Bronchial epithelial cell (primary cell): ENCODE data around the gene PIH1D2. TPM values are rescaled to one million over a fixed set of nuclear protein-coding genes. Genes with fewer than 3 reads are reported as not detected.
"Not testable (repeated sequence)": the region's sequence is repeated elsewhere in the genome, so short reads cannot be mapped to it uniquely, and the experiment has no call there.

Experiments
- DNase-seq: peaks from one replicate; pipeline ENCODE4 v3.0.0-alpha.2; 2010; ENCODE audit warnings: low read depth
- FAIRE-seq: peaks from 2 replicates; lab custom pipeline; 2011; peaks lifted over from hg19 to GRCh38; lab: Jason Lieb, UNC
- H3K27me3 ChIP-seq: 2 replicates; pipeline ENCODE4 v1.5.1; 2011; ENCODE audit warnings: low read length; ENCODE audit not compliant: control insufficient read depth, insufficient read depth
- H3K36me3 ChIP-seq: 2 replicates; pipeline ENCODE4 v1.5.1; 2011; ENCODE audit warnings: low read length; ENCODE audit not compliant: control insufficient read depth, insufficient read depth
- H3K4me3 ChIP-seq: 2 replicates; pipeline ENCODE4 v1.5.1; 2011; ENCODE audit warnings: mild to moderate bottlenecking, low read depth, low read length, control low read depth
- total RNA-seq: library from RNA; depleted of rRNA; stranded (reverse); fragments of >200 nt; gene quantifications from 2 replicates; pipeline ENCODE4 v1.2.1, GENCODE V29; 2014
- TF ChIP-seq, protein P1 (sequence below): IDR thresholded peaks from 2 replicates; pipeline ENCODE4 v1.5.1; 2011; ENCODE audit warnings: mild to moderate bottlenecking, moderate library complexity, low read length, control low read depth, inconsistent platforms; ENCODE audit not compliant: insufficient read depth, severe bottlenecking

The PIH1D2 gene
- total RNA-seq, 1 donor from 2014 or later = 0.53 TPM

DNA sequence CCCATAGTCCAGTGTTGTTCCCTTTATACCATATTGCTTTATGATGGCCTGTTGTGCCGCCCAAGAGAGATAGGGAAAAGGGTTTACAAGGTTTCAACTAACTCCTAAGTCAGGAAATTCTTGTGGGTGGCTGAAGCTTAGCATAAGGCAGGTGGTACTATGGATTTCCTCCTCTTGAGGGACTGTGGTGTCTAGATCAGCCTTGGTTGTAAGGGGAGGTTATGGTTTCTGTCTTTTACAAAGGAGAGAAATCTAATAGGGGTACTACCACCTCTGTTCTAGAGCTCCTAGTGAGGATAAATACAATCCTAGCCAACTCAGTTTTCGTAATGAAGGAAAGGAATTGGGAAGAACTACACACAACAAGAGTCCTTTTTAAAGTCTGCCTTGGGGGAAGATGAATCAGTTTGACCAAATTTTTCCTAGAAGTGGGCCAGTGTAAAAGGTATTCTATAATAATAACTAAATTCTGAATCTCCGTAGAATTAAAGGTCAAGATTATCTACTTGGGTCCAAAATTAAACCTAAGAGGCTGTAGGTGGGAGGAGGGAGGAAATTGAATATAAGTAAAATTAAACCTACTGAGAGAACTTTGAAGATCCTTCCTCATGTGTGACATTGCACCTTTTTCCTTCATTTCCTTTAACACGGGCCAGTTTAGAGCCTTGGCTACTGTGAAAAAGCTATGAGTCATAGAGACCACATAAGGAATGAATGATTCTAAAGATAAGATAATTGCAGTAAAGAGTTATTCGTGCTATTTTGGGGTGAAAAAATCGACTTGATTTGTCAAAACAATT, 31.5 kb downstream of the PIH1D2 start:
- no peak for FAIRE-seq
- Histone ChIP-seq H3K4me3 (no peak overlapping the region), H3K36me3 (peaks cover 4% of the 10 kb centered on the region), H3K27me3 (no peaks in the 10 kb centered on the region)
- TF ChIP-seq, protein P1, sequence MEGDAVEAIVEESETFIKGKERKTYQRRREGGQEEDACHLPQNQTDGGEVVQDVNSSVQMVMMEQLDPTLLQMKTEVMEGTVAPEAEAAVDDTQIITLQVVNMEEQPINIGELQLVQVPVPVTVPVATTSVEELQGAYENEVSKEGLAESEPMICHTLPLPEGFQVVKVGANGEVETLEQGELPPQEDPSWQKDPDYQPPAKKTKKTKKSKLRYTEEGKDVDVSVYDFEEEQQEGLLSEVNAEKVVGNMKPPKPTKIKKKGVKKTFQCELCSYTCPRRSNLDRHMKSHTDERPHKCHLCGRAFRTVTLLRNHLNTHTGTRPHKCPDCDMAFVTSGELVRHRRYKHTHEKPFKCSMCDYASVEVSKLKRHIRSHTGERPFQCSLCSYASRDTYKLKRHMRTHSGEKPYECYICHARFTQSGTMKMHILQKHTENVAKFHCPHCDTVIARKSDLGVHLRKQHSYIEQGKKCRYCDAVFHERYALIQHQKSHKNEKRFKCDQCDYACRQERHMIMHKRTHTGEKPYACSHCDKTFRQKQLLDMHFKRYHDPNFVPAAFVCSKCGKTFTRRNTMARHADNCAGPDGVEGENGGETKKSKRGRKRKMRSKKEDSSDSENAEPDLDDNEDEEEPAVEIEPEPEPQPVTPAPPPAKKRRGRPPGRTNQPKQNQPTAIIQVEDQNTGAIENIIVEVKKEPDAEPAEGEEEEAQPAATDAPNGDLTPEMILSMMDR = no peak
- DNase-seq = peak; percentile 35

DNA sequence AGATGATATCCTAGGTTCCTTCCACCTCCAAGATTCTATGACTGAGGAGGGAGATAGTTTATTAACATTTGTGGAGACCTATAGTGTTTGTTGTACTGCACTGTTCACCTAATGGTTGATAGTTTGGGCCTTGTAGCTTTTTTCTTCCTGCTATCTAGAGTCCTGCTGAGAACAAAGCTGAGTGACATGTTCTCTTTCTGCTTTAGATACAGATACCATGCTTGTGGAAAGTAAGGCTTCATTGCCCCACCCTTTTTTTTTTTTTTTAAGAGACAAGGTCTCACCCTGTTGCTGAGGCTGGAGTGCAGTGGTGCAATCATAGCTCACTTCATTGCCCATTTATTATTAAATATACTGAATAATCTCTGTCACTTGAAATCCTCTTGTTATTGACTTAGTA, 36.3 kb downstream of the PIH1D2 start:
- FAIRE-seq (no peak), DNase-seq (no peak)
- H3K36me3 ChIP-seq = peaks cover 8% of the 10 kb centered on the region
- TF ChIP-seq, protein P1 = no peak
- H3K27me3 ChIP-seq = no peaks in the 10 kb centered on the region
- no peak overlapping the region for H3K4me3 ChIP-seq

DNA sequence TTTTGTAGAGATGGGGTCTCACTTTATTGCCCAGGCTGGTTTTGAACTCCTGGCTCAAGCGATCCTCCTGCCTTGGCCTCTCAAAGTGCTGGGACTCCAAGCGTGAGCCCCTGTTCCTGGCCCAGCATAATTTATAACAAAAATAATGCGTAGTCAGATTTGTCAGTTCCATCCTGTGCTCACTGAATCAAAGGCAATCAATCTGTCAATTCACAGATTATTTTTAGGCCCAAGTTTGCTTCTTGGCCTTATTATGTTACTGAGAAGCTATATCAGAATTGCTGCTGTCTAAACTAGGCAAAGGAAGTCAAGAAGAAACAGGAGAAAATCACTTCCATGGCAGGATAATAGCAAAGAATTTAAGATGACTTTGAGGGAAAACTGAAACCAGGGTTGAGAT, 39.9 kb downstream of the PIH1D2 start:
- Histone ChIP-seq H3K27me3 (no peaks in the 10 kb centered on the region), H3K4me3 (no peak overlapping the region), H3K36me3 (peaks cover 13% of the 10 kb centered on the region)
- DNase-seq (no peak), FAIRE-seq (no peak)
- TF ChIP-seq, protein P1 = no peak

DNA sequence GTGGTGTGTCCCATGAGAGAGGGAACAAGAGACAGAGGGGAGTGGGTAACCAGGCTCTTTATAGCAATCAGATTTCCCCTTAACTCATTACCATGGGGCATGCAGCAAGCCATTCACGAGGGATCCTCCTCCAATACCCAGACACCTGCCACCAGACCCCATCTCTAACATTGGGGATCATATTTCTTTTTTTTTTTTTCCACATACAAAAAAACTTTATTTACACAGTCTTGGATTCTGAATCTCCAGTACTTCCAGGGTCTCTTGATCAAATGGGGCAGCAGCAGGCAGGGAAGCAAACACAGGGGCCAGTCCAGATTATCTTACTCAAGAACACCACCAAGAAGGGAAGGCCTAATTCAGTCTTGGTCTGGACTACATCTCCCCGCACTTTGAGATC, 44.4 kb downstream of the PIH1D2 start:
- Histone ChIP-seq H3K36me3 (peaks cover 13% of the 10 kb centered on the region), H3K27me3 (no peaks in the 10 kb centered on the region), H3K4me3 (no peak overlapping the region)
- TF ChIP-seq, protein P1 = no peak
- DNase-seq = no peak
- no peak for FAIRE-seq

DNA sequence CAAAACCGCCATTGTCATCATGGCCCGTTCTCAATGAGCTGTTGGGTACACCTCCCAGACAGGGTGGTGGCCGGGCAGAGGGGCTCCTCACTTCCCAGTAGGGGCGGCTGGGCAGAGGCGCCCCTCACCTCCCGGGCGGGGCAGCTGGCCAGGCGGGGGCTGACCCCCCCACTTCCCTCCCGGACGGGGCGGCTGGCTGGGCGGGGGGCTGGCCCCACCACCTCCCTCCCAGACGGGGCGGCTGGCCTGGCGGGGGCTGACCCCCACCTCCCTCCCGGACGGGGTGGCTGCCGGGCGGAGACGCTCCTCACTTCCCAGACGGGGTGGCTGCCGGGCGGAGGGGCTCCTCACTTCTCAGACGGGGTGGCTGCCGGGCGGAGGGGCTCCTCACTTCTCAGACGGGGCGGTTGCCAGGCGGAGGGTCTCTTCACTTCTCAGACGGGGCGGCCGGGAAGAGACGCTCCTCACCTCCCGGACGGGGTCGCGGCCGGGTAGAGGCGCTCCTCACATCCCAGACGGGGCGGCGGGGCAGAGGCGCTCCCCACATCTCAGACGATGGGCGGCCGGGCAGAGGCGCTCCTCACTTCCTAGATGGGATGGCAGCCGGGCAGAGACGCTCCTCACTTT, 46.9 kb downstream of the PIH1D2 start:
- not testable (repeated sequence) for H3K27me3 ChIP-seq, DNase-seq, FAIRE-seq, H3K4me3 ChIP-seq, H3K36me3 ChIP-seq

DNA sequence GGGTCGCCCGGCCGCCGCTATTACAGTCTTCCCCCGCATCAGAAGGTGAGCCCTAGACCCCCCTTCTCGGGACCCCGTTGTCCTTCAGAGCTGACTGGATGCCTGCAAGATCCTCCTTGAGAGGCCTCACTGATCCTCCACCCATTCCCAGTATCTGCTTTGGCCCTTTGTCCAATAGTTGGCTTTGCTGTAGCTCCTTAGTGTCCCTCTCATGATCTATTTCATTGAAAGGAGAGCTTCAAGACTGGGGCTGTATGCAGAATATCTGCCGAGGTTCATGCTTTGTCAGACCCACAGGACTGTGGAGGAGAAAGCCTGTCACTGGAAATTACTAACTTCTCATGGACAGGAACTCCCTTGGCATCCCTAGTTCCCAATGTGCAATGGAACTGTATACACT, 48.1 kb downstream of the PIH1D2 start:
- Histone ChIP-seq H3K27me3 (no peaks in the 10 kb centered on the region), H3K36me3 (peaks cover 9% of the 10 kb centered on the region), H3K4me3 (peak overlapping the region; percentile 94)
- FAIRE-seq = no peak
- DNase-seq = peak; percentile 22
- TF ChIP-seq, protein P1 = no peak
